GM12878 (cell line): ENCODE measurements around the gene FKRP. TPM values are rescaled to one million over a fixed set of nuclear protein-coding genes. Genes with fewer than 3 reads are reported as not detected.

Source experiments
- ATAC-seq: fragments of 200-7000 bp; cut with Tn5 transposase; 3 replicates; pipeline ENCODE4 v1.9.1; 2020; ENCODE audit warnings: mild to moderate bottlenecking, moderate library complexity
- BruUV-seq: library from RNA; stranded (reverse); fragments of 400-500 nt; replicated peaks from 2 replicates; lab custom pipeline; 2021; lab: Mats Ljungman, UMichigan
- CTCF ChIA-PET: fragments of 300-600 bp; sonication (Branson Sonifier 250); formaldehyde crosslinking; extraction: SDS; loops from one replicate; lab custom pipeline; 2021; ENCODE audit warnings: inconsistent platforms; lab: Yijun Ruan, JAX
- POLR2A ChIA-PET: fragments of 350-600 bp; formaldehyde crosslinking; extraction: SDS; loops from one replicate; lab custom pipeline; 2021; ENCODE audit warnings: inconsistent platforms; lab: Charles Lee
- RAD21 ChIA-PET: fragments of 300-600 bp; sonication (Branson Sonifier 250); formaldehyde crosslinking; loops from one replicate; lab custom pipeline; 2023; ENCODE audit warnings: antibody characterized with exemption; ENCODE audit not compliant: unreplicated experiment; lab: Charles Lee
- SMC1A ChIA-PET: fragments of 300-600 bp; sonication (Branson Sonifier 250); formaldehyde crosslinking; loops from one replicate; lab custom pipeline; 2023; ENCODE audit not compliant: unreplicated experiment, uncharacterized antibody; lab: Charles Lee
- DNase-seq: peaks from one replicate; pipeline ENCODE4 v3.0.0-alpha.2; 2011; ENCODE audit warnings: low read depth, low spot score
- FAIRE-seq: peaks from 3 replicates; lab custom pipeline; 2011; peaks lifted over from hg19 to GRCh38; lab: Jason Lieb, UNC
- H2AFZ ChIP-seq: 2 replicates; pipeline ENCODE4 v1.6.0; 2011; ENCODE audit warnings: low read depth, low read length, control low read depth; ENCODE audit not compliant: control insufficient read depth
- H3K27ac ChIP-seq: 2 replicates; pipeline ENCODE4 v1.5.1; 2011; ENCODE audit warnings: control low read depth; ENCODE audit not compliant: control insufficient read depth, insufficient read depth
- H3K27me3 ChIP-seq, 2 experiments: replicated peaks in 1 of 2; 2 replicates each; pipeline versions ENCODE4 v1.6.0 to v1.6.1; 2011; ENCODE audit warnings: low read length in 1 of 2; ENCODE audit not compliant: control insufficient read depth in 2 of 2, insufficient read depth in 2 of 2
- H3K36me3 ChIP-seq, 2 experiments: 2 replicates each; pipeline ENCODE4 v1.5.1; 2011; ENCODE audit warnings: low read length in 1 of 2; ENCODE audit not compliant: control insufficient read depth in 2 of 2, insufficient read depth in 2 of 2
- H3K4me1 ChIP-seq: 2 replicates; pipeline ENCODE4 v1.6.1; 2011; ENCODE audit warnings: mild to moderate bottlenecking, low read length, moderate library complexity, mixed read lengths; ENCODE audit not compliant: control insufficient read depth, insufficient read depth
- H3K4me2 ChIP-seq: 2 replicates; pipeline ENCODE4 v1.6.0; 2011; ENCODE audit warnings: control low read depth; ENCODE audit not compliant: control insufficient read depth, insufficient read depth
- H3K4me3 ChIP-seq: fragments of 200-600 bp; sonication (generic); 2 replicates; pipeline ENCODE4 v1.5.1; 2016
- H3K79me2 ChIP-seq: 2 replicates; pipeline ENCODE4 v1.6.0; 2011; ENCODE audit warnings: low read length; ENCODE audit not compliant: control insufficient read depth, insufficient read depth
- H3K9ac ChIP-seq: 2 replicates; pipeline ENCODE4 v1.8.0; 2011; ENCODE audit warnings: low read length, control low read depth, mixed read lengths; ENCODE audit not compliant: control insufficient read depth, insufficient read depth
- H3K9me3 ChIP-seq: replicated peaks from 3 replicates; pipeline ENCODE4 v1.5.1; 2011; ENCODE audit warnings: mild to moderate bottlenecking, low read length; ENCODE audit not compliant: control insufficient read depth, insufficient read depth
- H4K20me1 ChIP-seq: 2 replicates; pipeline ENCODE4 v1.6.0; 2011; ENCODE audit not compliant: control insufficient read depth, insufficient read depth
- HDGF ChIP-seq: fragments of 450-650 bp; IDR thresholded peaks from 2 replicates; pipeline ENCODE4 v1.6.1; 2016; ENCODE audit warnings: antibody characterized with exemption
- TBL1XR1 ChIP-seq: IDR thresholded peaks from 2 replicates; pipeline ENCODE4 v1.6.1; 2012; ENCODE audit warnings: low read depth, low read length, improper control_type of control experiment
- ZNF24 ChIP-seq: fragments of 450-650 bp; IDR thresholded peaks from 2 replicates; pipeline ENCODE4 v1.6.1; 2017; ENCODE audit warnings: antibody characterized with exemption, mild to moderate bottlenecking
- whole genome bisulfite sequencing: methylation state at CpG from one replicate; pipeline ENCODE4 v1.1.6; 2016; ENCODE audit warnings: low lambda C conversion rate; ENCODE audit not compliant: insufficient replicate concordance, insufficient coverage; ENCODE audit errors: missing lambda C conversion rate; 5-methylcytosine and 5-hydroxymethylcytosine counted together
- in situ Hi-C: fragments of 300-500 bp; cut with MboI; formaldehyde crosslinking; loops from 9 replicates; pipeline ENCODE4 v1.14.3; 2018; ENCODE audit warnings: mixed read lengths
- intact Hi-C: fragments of 100-400 bp; cut with micrococcal nuclease; formaldehyde crosslinking; loops from one replicate; pipeline ENCODE4 v1.14.2; 2022; ENCODE audit not compliant: unreplicated experiment
- polyA plus RNA-seq, 11 experiments: library from polyadenylated mRNA; depleted of rRNA in 4 of 11; unstranded in 6 of 11; stranded (reverse) in 5 of 11; fragments of >200 nt; fragmentation: Nextera tagmentation in 4 of 11; fragmentation: Illumina TruSeq in 1 of 11; extraction: Ambion mirVana in 4 of 11; extraction: Trizol in 1 of 11; gene quantifications; 1 replicate in 1 of 11; 2 replicates in 10 of 11; pipeline versions ENCODE4 v1.2.1 to v1.2.3, GENCODE V29; 2011 to 2016; ENCODE audit warnings: inconsistent platforms in 2 of 11, missing spikeins in 2 of 11, low read depth in 1 of 11
- total RNA-seq, 4 experiments: library from RNA; depleted of rRNA in 3 of 4; stranded (reverse); fragments of >200 nt in 3 of 4; fragmentation: Illumina TruSeq in 1 of 4; extraction: Trizol in 1 of 4; gene quantifications; 2 replicates each; pipeline versions ENCODE4 v1.2.1 to v1.2.3, GENCODE V29; 2013 to 2021
- TF ChIP-seq, protein P1 (sequence below): fragments of 450-650 bp; IDR thresholded peaks from 2 replicates; pipeline ENCODE4 v1.6.1; 2016; ENCODE audit warnings: mild to moderate bottlenecking

The FKRP gene
- total and polyA plus RNA-seq, 10 of the 15 experiments (the other 5 are each of a cell fraction or from before 2014, with no cell fraction given), result 1.3 to 14.1 (median 7.8) TPM

GRCh38 chr19:46742926-46743480 lies 2.9 kb upstream of the FKRP start:
- BruUV-seq, result no TSS peak
- Histone ChIP-seq H3K4me2 (peak overlapping the region; percentile 77), H3K27me3 (no peaks in the 10 kb centered on the region), H4K20me1 (peaks cover 8% of the 10 kb centered on the region), H3K36me3 (peaks cover 3 to 16% of the 10 kb centered on the region in 2 experiments; a peak in 3 of 4 replicates), H3K79me2 (peaks cover 74% of the 10 kb centered on the region), H2AFZ (no peak overlapping the region), H3K4me1 (peaks cover 21% of the 10 kb centered on the region), H3K9me3 (no peaks in the 10 kb centered on the region), H3K27ac (no peak overlapping the region), H3K9ac (no peak overlapping the region), H3K4me3 (peak overlapping the region; percentile 62)
- intact Hi-C loops, result loop anchor here (5.0 kb wide), 1 partner anchor 41 kb away; no protein-coding TSS in a partner anchor
- ATAC-seq, result 0 out of 3 replicates have a peak, but pooled peaks have one; percentile 4
- TF ChIP-seq TBL1XR1, result no peak
- TF ChIP-seq ZNF24, result 0 out of 2 replicates have a peak, but pooled peaks have one; percentile 51
- ChIA-PET POLR2A (interaction anchor here (1.2 kb wide), 1 partner anchor 36 kb away, joined by 3 read pairs; no protein-coding TSS in a partner anchor), SMC1A (interaction anchor here (0.7 kb wide), 1 partner anchor 213 kb away, joined by 4 read pairs; no protein-coding TSS in a partner anchor), CTCF (interaction anchor here (0.7 to 4.5 kb wide), 8 partner anchors 11 to 213 kb away, joined by 3 to 24 read pairs (median 5); no protein-coding TSS in a partner anchor), RAD21 (no interaction called here)
- no peak for DNase-seq
- FAIRE-seq, result no peak
- in situ Hi-C loops, result no loop called here
- WGBS, result 28% methylated on average over 4 of the region's 4 CpGs

DNA sequence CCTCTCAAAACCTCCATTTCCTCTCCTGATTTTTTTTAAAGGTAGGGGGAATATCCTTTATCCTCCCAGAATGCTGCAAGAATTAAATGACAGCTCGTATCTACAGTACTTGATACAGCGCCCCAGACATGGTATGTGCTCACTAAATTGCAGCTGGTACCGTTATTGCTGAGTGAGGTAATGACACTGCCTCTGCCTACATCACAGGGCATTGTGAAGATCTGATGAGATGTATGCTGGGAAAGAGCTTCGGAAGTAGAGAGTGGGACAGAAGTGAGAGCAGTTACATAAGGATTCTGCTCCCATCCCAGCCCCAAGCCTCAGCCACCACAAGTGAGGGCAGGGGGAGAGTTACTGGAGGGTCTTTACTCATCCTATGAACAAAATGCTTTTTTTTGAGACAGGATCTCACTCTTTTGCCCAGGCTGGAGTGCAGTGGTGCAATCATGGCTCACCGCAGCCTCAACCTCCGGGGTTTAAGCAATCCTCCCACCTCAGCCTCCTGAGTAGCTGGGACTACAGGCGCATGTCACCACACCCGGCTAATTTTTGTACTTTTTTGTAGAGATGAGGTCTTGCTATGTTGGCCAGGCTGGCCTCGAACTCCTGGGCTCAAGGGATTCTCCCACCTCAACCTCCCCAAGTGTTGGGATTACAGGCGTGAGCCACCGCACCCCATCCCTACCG lies 1.7 kb upstream of the FKRP start:
- H3K4me2 ChIP-seq, result peak overlapping the region; percentile 38
- no peaks in the 10 kb centered on the region for H3K9me3 ChIP-seq
- peak overlapping the region; percentile 100 for H3K4me3 ChIP-seq
- H3K27ac ChIP-seq, result no peak overlapping the region
- CTCF ChIA-PET, result interaction anchor here (0.6 to 4.5 kb wide), 10 partner anchors 9 to 211 kb away, joined by 3 to 24 read pairs (median 7); partner anchors contain the start of gene DACT3
- BruUV-seq, result TSS peak; percentile 49
- TF ChIP-seq, protein P1, sequence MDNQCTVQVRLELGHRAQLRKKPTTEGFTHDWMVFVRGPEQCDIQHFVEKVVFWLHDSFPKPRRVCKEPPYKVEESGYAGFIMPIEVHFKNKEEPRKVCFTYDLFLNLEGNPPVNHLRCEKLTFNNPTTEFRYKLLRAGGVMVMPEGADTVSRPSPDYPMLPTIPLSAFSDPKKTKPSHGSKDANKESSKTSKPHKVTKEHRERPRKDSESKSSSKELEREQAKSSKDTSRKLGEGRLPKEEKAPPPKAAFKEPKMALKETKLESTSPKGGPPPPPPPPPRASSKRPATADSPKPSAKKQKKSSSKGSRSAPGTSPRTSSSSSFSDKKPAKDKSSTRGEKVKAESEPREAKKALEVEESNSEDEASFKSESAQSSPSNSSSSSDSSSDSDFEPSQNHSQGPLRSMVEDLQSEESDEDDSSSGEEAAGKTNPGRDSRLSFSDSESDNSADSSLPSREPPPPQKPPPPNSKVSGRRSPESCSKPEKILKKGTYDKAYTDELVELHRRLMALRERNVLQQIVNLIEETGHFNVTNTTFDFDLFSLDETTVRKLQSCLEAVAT, result 0 out of 2 replicates have a peak, but pooled peaks have one; percentile 12
- TF ChIP-seq HDGF, result no peak
- DNase-seq (no peak), FAIRE-seq (no peak), ATAC-seq (no peak)
- RAD21 ChIA-PET, result interaction anchor here (0.6 to 1.9 kb wide), 5 partner anchors 26 to 143 kb away, joined by 3 to 9 read pairs (median 6); partner anchors contain the start of genes CALM3 and DACT3
- H3K36me3 ChIP-seq, result peaks cover 3 to 9% of the 10 kb centered on the region in 2 experiments; a peak in 3 of 4 replicates
- SMC1A ChIA-PET, result interaction anchor here (0.7 to 1.5 kb wide), 4 partner anchors 10 to 214 kb away, joined by 3 to 4 read pairs (median 3); no protein-coding TSS in a partner anchor
- no peak overlapping the region for H2AFZ ChIP-seq
- in situ Hi-C loops (no loop called here), intact Hi-C loops (loop anchor here (5.0 kb wide), 1 partner anchor 42 kb away; no protein-coding TSS in a partner anchor)
- peaks cover 72% of the 10 kb centered on the region for H3K79me2 ChIP-seq
- 77% methylated on average over 12 of the region's 12 CpGs for WGBS
- H3K4me1 ChIP-seq, result peaks cover 21% of the 10 kb centered on the region
- H4K20me1 ChIP-seq, result peaks cover 8% of the 10 kb centered on the region
- no peaks in the 10 kb centered on the region for H3K27me3 ChIP-seq
- H3K9ac ChIP-seq, result no peak overlapping the region; the same call in 1 of the 2 replicates
- POLR2A ChIA-PET, result interaction anchor here (0.6 to 1.0 kb wide), 2 partner anchors 107 to 643 kb away, joined by 3 to 5 read pairs; no protein-coding TSS in a partner anchor
